Germinal center (tissue), 1 donor: ENCODE measurements around the gene KRT4.
"Not testable (repeated sequence)": the region's sequence is repeated elsewhere in the genome, so short reads cannot be mapped to it uniquely, and the experiment has no call there.

Experiments
- DNase-seq: peaks from one replicate; pipeline ENCODE4 v3.0.0; 2012; ENCODE audit warnings: mixed read lengths, low spot score

The KRT4 gene

DNA sequence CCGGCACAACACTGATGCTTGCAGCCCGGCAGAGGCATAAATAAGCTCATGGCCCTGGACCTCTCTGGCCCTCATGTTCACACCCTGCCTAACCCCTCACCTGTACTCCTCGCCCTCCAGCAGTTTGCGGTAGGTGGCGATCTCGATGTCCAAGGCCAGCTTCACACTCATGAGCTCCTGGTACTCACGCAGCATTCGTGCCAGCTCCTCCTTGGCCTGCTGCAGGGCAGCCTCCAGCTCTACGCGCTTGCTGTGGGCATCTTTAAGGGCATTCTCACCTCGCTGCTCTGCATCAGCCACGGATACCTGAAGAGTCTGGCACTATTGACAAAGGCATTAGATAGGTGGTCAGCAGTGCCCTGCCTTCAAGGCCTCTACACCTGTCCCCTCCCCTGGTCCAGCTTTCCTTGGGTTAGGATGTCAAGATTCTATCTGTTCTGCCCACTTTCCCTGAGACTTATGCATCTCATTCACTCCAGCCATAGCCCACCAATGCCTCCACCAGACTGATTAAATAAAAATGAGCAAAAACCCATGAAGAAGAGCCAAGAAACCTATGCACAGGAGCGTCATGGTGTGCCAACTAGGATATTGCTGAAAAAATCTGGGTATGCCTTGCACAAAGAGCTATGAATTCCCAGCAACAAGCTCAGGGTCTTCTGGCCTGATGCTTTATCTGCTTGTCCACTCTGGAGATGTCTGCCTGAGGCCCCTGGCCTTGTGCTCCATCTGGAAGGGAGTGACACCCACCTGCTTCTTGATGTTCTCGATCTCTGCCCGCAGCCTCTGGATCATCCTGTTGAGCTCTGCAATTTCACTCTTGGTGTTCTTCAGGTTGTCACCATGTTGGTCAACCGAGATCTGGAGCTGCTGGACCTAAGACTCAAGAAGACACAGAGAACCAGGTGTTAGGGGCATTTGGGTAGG, 6.1 kb downstream of the KRT4 start:
- no peak for DNase-seq

DNA sequence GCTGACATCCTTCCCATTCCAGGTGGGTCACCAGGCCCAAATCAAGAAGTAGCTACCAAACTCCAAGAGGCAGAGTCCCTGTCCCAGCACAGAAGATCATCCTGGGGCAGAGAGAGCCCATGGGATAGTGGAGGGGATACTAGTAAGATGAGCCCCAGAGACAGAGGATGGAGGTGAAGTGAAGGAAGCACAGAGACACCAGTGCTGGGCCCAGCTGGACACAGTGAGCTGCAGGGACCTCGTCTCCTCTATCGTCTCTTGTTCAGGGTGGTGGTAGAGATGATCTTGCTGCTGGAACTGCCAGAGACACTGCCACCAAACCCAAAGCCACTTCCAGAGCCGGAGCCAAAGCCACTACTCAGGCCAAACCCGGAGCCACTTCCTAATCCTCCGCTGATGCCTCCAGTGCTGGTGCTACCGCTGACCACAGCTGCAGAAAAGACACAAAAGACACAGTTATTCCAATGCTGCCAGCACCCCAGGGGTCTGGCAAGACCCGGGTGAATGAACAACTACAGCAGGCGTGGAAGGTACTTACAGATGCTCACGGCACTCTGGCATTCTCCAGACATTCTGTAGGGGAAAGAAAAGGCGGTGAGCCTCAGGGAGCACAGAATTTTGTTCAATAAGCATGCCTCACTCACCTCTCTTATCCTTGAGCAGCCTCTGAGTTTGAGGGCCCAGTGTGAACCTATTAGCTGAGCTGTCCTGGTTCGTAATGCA, 6.9 kb downstream of the KRT4 start:
- no peak for DNase-seq

DNA sequence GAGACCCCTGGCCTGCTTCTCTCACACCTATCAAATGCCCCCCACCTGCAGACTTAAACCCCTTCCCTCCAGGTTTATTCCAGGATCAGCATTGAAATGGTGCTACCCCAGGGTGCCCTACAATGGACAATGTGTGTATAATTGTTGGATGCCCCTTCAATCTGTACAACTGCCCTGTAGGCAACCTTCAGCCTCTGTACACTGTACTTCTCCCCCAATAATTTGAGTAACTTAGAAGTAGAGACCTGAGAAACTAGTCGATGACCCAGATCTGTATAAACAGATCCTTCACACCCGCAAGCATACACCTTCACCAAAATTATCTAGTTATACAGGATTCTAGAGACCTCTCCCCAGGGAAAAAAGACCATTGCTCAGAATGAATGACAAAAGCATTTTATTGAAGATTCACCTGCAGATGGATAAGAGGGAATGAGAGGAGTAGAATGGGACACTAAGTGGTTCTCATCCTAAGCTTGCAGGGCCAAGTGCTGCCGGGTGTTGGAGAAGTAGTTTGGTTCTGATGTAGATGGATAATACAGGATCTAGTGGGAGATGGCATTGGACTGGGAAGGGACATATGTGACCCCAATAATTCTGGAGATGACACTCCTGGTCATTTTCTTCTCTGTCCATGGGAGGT, 7.6 kb downstream of the KRT4 start:
- DNase-seq: no peak

- DNase-seq: no peak
Measured at GRCh38 chr12:52805739-52806138, 8.2 kb downstream of the KRT4 start.

- DNase-seq: no peak
Measured at GRCh38 chr12:52805000-52805399, 8.9 kb downstream of the KRT4 start.

DNA sequence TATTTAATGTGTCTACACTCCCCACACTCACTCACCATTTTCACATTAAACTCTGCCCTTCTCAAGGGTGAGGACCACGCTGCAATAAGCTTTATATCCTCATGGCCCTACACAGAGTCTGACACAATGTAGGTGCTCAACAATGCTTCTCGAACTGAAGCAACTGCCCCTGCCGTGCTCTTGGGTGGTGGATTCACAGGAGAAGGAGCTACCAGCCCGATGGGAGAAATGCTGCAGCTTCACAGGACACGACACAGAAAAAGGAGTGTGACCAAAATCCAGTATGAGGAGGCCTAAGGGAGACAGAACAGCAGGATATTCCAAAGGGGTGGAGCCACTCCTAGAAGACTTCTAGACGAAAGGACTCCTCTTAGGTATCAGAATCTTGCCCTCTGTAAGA, 11.5 kb downstream of the KRT4 start:
- no peak for DNase-seq

DNA sequence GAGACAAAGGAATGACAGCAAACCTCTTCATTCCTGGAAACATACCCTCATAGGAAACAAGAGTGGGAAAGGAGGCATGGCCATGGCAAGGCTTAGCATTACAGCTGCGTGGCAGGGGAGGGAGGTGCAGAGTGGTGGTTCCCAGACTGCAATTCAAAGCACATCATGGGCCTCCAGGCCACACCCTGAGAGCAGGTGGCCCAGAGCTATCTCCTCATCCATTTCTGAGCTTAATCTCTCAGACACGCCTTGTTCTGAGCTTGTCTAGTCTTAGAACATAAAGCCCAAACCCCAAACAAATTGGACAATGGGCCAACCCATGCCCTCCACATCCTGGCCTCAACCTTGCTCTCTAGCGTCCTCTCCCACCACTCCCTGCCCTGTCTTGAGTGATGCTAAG, 12.1 kb downstream of the KRT4 start:
- DNase-seq: no peak

GRCh38 chr12:52800259-52800917, 13.5 kb downstream of the KRT4 start:
- DNase-seq: no peak

DNA sequence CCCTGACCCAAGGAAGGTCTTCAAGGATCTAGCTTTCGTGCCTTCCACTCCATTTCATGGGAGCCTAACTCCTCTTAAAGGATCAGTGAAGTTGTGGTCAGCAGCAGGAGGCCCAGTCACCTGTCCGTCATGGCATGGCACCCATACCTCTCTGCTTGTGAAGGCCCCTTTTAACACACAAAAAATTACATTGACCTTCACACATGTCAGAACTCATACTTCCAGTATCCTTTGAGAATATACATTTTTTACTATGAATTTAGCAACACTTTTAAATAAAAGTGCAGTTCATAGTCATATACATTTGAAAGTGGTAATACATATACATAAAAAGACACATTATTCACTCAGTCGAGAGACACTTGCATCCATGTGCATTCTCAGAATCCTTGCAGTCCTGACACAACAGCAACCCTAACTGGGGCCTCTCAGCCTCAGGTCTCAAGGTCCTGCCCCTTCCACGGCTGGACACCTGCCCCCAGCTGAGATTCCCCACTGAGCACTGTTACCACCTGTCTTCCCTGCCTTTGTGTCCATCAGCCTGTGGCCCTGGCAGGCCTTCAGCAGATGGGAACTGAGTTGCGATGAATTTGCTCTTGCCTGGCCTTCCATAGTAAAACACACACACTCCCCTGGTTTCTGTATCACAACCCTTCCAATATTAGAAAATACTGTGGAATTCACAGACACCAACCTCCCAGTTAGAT, 14.3 kb downstream of the KRT4 start:
- DNase-seq: no peak

DNA sequence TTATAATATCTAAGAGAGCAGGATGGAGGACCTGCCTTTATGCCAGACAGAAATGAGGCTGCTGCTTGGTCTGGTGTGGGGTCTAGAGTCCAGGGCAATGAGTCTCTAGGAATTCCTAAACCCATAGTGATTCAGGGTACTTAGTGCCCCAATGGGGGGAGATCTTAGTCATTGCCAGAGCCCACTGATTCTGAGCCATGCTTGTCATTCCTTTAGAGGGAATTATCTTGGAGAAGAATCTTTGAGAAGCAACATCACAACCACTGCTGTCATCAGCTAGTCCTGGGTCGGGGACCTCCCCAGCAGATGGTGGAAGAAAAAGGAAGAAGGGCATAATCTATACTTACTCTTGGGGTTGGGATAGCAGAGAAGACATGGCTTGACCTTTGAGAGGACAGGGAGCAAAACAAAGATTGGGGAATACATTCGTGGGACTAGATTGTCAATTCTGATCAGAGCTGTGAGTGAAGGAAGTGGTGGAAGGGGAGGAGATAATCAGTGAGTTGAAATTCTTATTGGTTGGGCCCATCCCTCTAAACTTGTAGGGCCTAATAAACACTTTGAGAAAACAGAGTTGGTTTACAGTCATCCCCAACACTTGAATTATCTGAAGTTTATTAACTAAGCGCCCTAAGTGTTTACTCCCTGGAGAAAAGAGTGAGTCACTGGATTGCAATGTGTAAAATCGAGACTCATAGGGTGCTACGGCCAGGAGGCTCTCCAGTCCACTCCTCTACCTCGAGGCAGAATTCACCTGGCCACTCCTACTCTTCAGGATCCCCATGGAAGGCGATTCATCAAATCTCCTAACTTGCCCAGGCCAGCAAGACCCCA, 15.0 kb downstream of the KRT4 start:
- DNase-seq: no peak

- DNase-seq: no peak
Measured at GRCh38 chr12:52798003-52798670, 15.8 kb downstream of the KRT4 start.

DNA sequence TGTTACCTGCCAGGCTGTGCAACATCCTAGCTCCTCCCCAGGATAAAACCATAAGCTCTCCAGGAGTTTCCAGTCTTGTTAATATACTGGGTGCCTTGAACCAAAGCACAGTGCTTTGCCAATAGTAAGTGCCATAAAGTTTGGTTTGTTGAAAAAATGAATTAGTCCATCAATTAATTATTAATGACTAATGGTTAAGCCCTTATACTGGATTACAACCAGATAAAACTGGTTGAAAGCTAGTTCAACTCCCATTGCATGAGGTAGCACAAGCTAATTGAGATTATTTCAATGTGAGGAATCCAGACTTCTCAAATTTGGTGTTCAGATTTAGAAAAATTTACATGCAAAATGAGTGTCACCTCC, 16.4 kb downstream of the KRT4 start:
- no peak for DNase-seq

DNA sequence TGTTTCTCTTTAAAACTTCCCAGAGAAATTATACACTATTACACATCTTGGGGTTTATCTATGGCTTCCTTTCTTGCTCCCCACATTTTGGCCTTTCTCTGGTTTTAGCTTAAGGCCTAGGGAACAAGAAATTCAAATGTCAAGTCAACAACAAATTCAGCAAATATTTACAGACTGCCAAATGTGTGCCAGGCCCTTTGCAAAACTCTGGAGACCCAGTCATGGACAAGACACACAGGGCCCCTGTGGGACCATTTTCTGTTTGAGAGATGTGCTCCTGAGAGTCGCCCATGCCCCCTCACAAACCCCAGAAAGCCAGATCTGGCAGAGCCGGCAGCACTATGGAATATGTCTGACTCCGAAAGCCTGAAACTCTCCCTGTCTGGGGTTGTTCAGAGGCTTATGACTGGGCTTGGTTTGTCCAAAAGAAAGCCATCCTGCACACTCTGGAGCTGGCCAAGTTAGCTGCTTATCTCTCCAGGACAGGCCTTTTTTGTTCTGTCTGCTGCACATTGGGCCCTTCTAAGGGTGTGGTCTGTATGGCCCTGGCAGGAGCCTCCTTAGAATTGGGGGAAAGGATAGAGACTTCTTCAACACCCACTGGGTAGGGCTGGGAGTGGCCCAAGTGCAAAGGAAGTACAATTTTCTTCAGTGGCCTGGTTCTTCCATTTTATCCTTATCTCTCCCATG, 16.9 kb downstream of the KRT4 start:
- DNase-seq: no peak

DNA sequence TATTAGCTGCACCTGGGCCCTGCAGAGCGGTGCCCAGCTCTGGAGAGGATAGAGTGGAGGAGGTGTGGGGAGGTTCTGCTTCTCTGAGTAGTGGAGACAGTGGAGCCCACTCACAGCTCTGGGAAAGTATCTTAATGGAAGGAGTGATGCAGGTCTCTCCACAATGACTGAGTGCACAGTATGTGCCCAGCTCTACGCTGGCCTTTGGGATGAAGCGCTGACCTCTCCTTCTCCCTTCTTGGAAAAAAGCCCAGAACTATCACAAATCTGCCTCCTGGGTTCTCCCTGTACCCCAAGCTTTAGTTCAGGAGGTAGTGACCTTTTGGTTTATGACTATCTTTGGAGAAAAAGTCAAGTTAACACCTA, 17.5 kb downstream of the KRT4 start:
- no peak for DNase-seq

DNA sequence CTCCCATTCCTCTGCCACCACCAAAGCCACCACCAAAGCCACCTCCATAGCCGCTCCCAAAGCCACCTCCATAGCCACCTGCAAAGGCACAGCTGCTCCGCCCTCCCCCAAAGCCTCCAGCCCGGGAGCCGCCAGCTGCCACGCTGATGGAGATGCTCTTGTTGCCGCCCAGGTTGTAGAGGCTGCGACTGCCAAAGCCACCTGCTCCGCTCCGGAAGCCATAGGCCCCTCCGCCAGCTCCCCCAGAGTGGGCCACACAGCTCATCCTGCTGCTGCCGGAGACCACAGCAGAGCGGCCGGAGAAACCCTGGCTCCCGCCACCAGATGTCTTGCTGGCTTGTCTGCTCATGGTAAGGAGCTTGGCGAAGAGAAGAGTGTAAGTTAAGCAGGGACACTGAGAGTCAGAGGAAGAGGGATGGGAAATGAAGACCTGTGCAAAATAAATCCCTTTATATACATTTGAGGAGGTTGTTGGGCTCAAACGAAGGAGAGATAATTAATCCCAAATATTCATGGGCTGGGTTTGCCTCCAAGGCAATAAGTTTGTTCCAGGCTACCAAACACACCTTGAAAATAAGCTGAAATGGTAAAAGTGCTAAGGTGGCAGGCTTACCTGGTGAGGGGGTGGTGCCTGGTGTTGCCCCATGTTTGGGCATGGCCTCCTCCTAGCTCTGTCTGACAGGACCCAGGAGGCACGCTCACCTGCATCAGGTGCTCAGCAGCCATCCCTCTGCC, 18.1 kb downstream of the KRT4 start, which contains the start of gene KRT3:
KRT3 (minus strand) TSS at position 424 of the 735 bp plus-strand sequence; CDS start at position 349, 75 bp downstream.
- no peak for DNase-seq

- DNase-seq: not testable (repeated sequence)
Measured at GRCh38 chr12:52795332-52795674, 18.6 kb downstream of the KRT4 start.

- no peak for DNase-seq
Measured at GRCh38 chr12:52794479-52795331, 19.2 kb downstream of the KRT4 start.
